ENCODE data around the gene GRK7.

GRK7 gene, protein sequence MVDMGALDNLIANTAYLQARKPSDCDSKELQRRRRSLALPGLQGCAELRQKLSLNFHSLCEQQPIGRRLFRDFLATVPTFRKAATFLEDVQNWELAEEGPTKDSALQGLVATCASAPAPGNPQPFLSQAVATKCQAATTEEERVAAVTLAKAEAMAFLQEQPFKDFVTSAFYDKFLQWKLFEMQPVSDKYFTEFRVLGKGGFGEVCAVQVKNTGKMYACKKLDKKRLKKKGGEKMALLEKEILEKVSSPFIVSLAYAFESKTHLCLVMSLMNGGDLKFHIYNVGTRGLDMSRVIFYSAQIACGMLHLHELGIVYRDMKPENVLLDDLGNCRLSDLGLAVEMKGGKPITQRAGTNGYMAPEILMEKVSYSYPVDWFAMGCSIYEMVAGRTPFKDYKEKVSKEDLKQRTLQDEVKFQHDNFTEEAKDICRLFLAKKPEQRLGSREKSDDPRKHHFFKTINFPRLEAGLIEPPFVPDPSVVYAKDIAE (N-terminal part only)

DNA sequence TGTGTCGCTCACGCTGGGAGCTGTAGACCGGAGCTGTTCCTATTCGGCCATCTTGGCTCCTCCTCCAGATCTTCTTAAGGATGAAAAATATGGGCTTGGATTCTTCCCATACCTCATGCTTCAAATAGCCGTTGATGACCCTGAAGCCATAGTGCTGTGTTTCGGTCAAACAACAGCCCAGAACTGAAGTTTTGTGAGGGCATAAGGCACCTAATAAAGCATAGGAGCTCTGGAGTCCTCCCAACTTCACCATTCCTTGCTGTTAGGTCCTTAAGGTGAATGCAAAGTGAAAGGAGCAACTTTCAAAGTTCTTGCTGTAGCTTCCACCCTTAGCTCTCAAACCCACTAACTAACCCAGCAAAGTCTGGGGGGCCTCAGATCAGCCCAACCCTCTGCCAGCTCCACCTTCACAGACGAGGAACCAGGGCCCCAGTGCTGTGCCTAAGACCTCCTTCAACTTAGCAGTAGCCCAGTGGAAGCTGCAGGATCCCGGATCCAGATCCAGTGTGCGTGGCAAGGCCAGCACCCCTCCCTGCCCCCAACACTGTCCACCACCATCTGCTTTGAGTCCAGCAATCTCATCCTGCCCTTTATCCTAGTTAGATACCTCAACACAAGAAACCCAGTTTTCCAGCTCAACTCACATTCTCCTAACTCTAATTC is at the start of gene GRK7:
Gene GRK7 (plus strand): TSS at position 321 of the 663 bp plus-strand sequence. CDS start 14,877 bp downstream, outside the sequence.
- TF ChIP-seq, protein P1, sequence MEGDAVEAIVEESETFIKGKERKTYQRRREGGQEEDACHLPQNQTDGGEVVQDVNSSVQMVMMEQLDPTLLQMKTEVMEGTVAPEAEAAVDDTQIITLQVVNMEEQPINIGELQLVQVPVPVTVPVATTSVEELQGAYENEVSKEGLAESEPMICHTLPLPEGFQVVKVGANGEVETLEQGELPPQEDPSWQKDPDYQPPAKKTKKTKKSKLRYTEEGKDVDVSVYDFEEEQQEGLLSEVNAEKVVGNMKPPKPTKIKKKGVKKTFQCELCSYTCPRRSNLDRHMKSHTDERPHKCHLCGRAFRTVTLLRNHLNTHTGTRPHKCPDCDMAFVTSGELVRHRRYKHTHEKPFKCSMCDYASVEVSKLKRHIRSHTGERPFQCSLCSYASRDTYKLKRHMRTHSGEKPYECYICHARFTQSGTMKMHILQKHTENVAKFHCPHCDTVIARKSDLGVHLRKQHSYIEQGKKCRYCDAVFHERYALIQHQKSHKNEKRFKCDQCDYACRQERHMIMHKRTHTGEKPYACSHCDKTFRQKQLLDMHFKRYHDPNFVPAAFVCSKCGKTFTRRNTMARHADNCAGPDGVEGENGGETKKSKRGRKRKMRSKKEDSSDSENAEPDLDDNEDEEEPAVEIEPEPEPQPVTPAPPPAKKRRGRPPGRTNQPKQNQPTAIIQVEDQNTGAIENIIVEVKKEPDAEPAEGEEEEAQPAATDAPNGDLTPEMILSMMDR (conservative IDR thresholded peaks at IDR 0.05; ENCODE audit: low read length), result no peak
- TF ChIP-seq EZH2phosphoT487 (IDR thresholded peaks at IDR 0.05; ENCODE audit: borderline replicate concordance), result no peak
- peaks cover 14% of the 10 kb centered on the region for H3K4me1 ChIP-seq (ENCODE audit: insufficient read depth, low read length, poor library complexity, severe bottlenecking)
- no peak within 1 kb of the TSS for H3K4me3 ChIP-seq (ENCODE audit: low read length, poor library complexity, severe bottlenecking)
- no peak within 1 kb of the TSS for H2AFZ ChIP-seq (ENCODE audit: low read length)
- no peaks in the 10 kb centered on the region for H3K36me3 ChIP-seq (ENCODE audit: insufficient read depth, low read length)
- no peak within 1 kb of the TSS for H3K9ac ChIP-seq (ENCODE audit: low read depth, low read length, poor library complexity, severe bottlenecking)
- H4K20me1 ChIP-seq (ENCODE audit: insufficient read depth, low read length, poor library complexity, severe bottlenecking), result no peaks in the 10 kb centered on the region
- H3F3A ChIP-seq (ENCODE audit: low read depth), result no peaks in the 10 kb centered on the region
- H3K9me2 ChIP-seq (replicated peaks; ENCODE audit: low read depth, low read length), result no peaks in the 10 kb centered on the region
- no peak within 1 kb of the TSS for H3K4me2 ChIP-seq (ENCODE audit: low read depth, low read length, poor library complexity, severe bottlenecking)
- H3K27me3 ChIP-seq (ENCODE audit: insufficient read depth, low read length, poor library complexity, severe bottlenecking), result no peaks in the 10 kb centered on the region
- no peaks in the 10 kb centered on the region for H3K79me2 ChIP-seq (ENCODE audit: insufficient read depth, low read length)
- no peaks in the 10 kb centered on the region for H3K9me3 ChIP-seq (ENCODE audit: insufficient read depth, low read depth, low read length)

DNA sequence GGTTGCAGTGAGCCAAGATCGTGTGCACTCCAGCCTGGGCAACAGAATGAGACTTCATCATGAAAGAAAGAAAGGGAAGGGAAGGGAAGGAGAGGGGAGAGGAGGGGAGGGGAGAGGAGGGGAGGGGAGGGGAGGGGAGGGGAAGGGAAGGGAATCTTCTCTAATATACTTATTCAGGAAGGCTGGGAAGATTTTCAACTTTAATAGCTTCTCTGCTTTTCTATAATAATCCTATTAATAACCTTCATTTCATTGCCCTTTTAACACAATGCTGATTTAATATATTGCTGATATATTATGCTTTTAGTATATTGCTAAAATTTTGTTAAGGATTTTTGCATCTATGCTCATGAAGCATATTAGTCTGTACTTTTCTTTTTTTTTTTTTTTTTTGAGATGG is 48.5 kb upstream of the GRK7 start:
- Histone ChIP-seq H3K4me3 (ENCODE audit: low read length, poor library complexity, severe bottlenecking) (no peak overlapping the region), H3K9me3 (ENCODE audit: insufficient read depth, low read depth, low read length) (peaks cover 4% of the 10 kb centered on the region; the same call in 1 of the 2 replicates), H3K27me3 (ENCODE audit: insufficient read depth, low read length, poor library complexity, severe bottlenecking) (no peaks in the 10 kb centered on the region), H4K20me1 (ENCODE audit: insufficient read depth, low read length, poor library complexity, severe bottlenecking) (no peaks in the 10 kb centered on the region), H3F3A (ENCODE audit: low read depth) (no peaks in the 10 kb centered on the region), H3K4me1 (ENCODE audit: insufficient read depth, low read length, poor library complexity, severe bottlenecking) (no peaks in the 10 kb centered on the region), H3K9ac (ENCODE audit: low read depth, low read length, poor library complexity, severe bottlenecking) (no peak overlapping the region), H3K4me2 (ENCODE audit: low read depth, low read length, poor library complexity, severe bottlenecking) (no peak overlapping the region), H3K79me2 (ENCODE audit: insufficient read depth, low read length) (no peaks in the 10 kb centered on the region), H2AFZ (ENCODE audit: low read length) (no peak overlapping the region), H3K36me3 (ENCODE audit: insufficient read depth, low read length) (no peaks in the 10 kb centered on the region), H3K9me2 (replicated peaks; ENCODE audit: low read depth, low read length) (no peaks in the 10 kb centered on the region)
- no peak for TF ChIP-seq EZH2phosphoT487 (IDR thresholded peaks at IDR 0.05; ENCODE audit: borderline replicate concordance)
- TF ChIP-seq, protein P1 (conservative IDR thresholded peaks at IDR 0.05; ENCODE audit: low read length), result no peak

DNA sequence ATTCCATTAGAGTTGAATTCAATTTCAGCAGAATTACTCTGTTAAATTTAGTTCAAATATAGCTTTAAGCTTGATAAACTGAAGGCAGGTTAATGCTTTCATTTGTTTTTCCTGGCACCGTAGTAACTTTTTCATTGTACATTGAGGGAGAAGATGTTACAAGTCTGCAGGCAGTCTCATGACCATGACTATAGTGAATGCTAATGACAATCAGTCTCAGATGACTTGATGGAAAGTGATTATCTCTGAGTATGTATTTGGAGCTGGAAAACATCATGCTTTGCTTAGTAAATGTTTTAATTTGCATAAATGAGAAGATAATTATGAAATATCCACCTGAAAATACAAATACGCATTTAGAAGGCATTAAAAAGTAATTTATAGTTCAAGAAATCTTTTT is 41.1 kb upstream of the GRK7 start:
- no peaks in the 10 kb centered on the region for H3F3A ChIP-seq (ENCODE audit: low read depth)
- H3K79me2 ChIP-seq (ENCODE audit: insufficient read depth, low read length), result no peaks in the 10 kb centered on the region
- no peaks in the 10 kb centered on the region for H3K9me3 ChIP-seq (ENCODE audit: insufficient read depth, low read depth, low read length)
- no peak overlapping the region for H3K9ac ChIP-seq (ENCODE audit: low read depth, low read length, poor library complexity, severe bottlenecking)
- no peaks in the 10 kb centered on the region for H4K20me1 ChIP-seq (ENCODE audit: insufficient read depth, low read length, poor library complexity, severe bottlenecking)
- no peak overlapping the region for H3K4me3 ChIP-seq (ENCODE audit: low read length, poor library complexity, severe bottlenecking)
- TF ChIP-seq EZH2phosphoT487 (IDR thresholded peaks at IDR 0.05; ENCODE audit: borderline replicate concordance), result no peak
- TF ChIP-seq, protein P1 (conservative IDR thresholded peaks at IDR 0.05; ENCODE audit: low read length), result no peak
- no peaks in the 10 kb centered on the region for H3K4me1 ChIP-seq (ENCODE audit: insufficient read depth, low read length, poor library complexity, severe bottlenecking)
- no peaks in the 10 kb centered on the region for H3K27me3 ChIP-seq (ENCODE audit: insufficient read depth, low read length, poor library complexity, severe bottlenecking)
- no peak overlapping the region for H3K4me2 ChIP-seq (ENCODE audit: low read depth, low read length, poor library complexity, severe bottlenecking)
- no peak overlapping the region for H2AFZ ChIP-seq (ENCODE audit: low read length)
- no peaks in the 10 kb centered on the region for H3K36me3 ChIP-seq (ENCODE audit: insufficient read depth, low read length)
- H3K9me2 ChIP-seq (replicated peaks; ENCODE audit: low read depth, low read length), result no peaks in the 10 kb centered on the region
